ENCODE measurements around the gene GGT6. TPM values are rescaled to one million over a fixed set of nuclear protein-coding genes. Genes with fewer than 3 reads are reported as not detected.

Gene GGT6
- total RNA-seq, 1 donor from 2014 or later: 9.6 TPM

DNA sequence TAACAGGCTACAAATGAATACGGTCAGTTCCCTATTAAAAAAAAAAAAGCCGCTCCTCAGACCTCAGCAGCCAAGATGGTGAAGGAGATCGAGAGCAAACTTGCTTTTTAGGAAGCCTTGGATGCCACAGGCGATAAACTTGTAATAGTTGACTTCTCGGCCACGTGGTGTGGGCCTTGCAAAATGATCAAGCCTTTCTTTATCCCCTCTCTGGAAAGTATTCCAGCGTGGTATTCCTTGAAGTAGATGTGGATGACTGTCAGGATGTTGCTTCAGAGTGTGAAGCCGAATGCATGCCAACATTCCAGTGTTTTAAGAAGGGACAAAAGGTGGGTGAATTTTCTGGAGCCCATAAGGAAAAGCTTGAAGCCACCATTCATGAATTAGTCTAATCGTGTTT is 11.8 kb upstream of the GGT6 start:
- Histone ChIP-seq H3K4me3 (no peak overlapping the region), H3K4me1 (no peaks in the 10 kb centered on the region), H3K27me3 (no peaks in the 10 kb centered on the region), H3K27ac (no peak overlapping the region), H3K9me3 (no peaks in the 10 kb centered on the region), H3K36me3 (no peaks in the 10 kb centered on the region)
- TF ChIP-seq POLR2A (IDR thresholded peaks at IDR 0.05) (no peak), POLR2AphosphoS5 (IDR thresholded peaks at IDR 0.05; ENCODE audit: insufficient read depth in 1 of 2, low read depth in 1 of 2) (no peak)
- TF ChIP-seq, protein P1, sequence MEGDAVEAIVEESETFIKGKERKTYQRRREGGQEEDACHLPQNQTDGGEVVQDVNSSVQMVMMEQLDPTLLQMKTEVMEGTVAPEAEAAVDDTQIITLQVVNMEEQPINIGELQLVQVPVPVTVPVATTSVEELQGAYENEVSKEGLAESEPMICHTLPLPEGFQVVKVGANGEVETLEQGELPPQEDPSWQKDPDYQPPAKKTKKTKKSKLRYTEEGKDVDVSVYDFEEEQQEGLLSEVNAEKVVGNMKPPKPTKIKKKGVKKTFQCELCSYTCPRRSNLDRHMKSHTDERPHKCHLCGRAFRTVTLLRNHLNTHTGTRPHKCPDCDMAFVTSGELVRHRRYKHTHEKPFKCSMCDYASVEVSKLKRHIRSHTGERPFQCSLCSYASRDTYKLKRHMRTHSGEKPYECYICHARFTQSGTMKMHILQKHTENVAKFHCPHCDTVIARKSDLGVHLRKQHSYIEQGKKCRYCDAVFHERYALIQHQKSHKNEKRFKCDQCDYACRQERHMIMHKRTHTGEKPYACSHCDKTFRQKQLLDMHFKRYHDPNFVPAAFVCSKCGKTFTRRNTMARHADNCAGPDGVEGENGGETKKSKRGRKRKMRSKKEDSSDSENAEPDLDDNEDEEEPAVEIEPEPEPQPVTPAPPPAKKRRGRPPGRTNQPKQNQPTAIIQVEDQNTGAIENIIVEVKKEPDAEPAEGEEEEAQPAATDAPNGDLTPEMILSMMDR (IDR thresholded peaks at IDR 0.05): no peak
- intact Hi-C loops (cut with DNase I): no loop called here
- DNase-seq (ENCODE audit: extremely low spot score in 2 of 2): no peak

DNA sequence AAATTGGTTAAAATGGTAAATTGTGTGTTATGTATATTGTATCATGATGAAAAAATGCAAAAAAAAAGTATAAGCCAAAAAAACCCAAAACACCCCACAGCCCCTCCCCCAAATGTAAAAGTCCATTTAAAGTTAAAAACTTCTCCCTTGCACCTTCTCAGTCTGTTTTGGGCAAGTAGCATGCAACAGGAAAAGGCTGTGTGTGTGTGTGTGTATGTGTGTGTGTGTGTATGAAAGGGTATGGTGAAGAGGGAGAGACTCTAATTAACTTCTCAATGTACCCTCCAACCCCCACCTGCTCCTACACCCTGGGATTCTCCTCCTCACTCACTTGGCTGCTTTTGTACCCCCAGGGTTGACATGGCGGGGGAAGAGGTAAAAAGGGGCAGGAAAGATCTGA is 9.2 kb upstream of the GGT6 start:
- H3K4me3 ChIP-seq: no peak overlapping the region
- no peaks in the 10 kb centered on the region for H3K9me3 ChIP-seq
- DNase-seq (ENCODE audit: extremely low spot score in 2 of 2): no peak
- H3K4me1 ChIP-seq: peaks cover 8% of the 10 kb centered on the region
- intact Hi-C loops (cut with DNase I): no loop called here
- no peaks in the 10 kb centered on the region for H3K27me3 ChIP-seq
- no peak for TF ChIP-seq POLR2A (IDR thresholded peaks at IDR 0.05)
- TF ChIP-seq, protein P1 (IDR thresholded peaks at IDR 0.05): no peak
- TF ChIP-seq POLR2AphosphoS5 (IDR thresholded peaks at IDR 0.05; ENCODE audit: insufficient read depth in 1 of 2, low read depth in 1 of 2): no peak
- H3K36me3 ChIP-seq: no peaks in the 10 kb centered on the region
- H3K27ac ChIP-seq: no peak overlapping the region

DNA sequence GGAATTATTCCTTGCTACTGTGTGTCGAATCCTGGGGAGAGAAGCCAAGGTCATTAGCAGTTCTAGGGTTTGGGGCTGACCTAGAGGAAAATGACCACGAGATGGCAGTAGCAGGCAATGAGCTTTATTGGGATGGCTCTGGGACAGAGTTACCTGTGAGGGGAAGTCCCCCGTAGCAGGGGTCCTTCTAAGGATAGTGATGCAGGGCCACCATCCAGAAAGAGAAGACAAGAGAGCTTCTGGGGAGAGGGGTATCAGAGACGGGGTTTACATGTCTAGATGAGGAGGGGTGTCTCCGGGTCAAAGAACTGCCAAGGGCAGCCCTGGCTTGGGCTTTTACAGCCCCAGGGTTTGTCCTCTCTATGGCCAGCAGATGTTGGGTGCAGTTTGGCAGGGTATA is 6.4 kb upstream of the GGT6 start:
- Histone ChIP-seq H3K4me1 (peaks cover 14% of the 10 kb centered on the region), H3K27me3 (no peaks in the 10 kb centered on the region), H3K9me3 (no peaks in the 10 kb centered on the region), H3K36me3 (no peaks in the 10 kb centered on the region), H3K4me3 (no peak overlapping the region), H3K27ac (no peak overlapping the region)
- intact Hi-C loops (cut with DNase I): loop anchor here (2.0 kb wide), 1 partner anchor 60 kb away; no protein-coding TSS in a partner anchor
- TF ChIP-seq POLR2A (IDR thresholded peaks at IDR 0.05) (no peak), POLR2AphosphoS5 (IDR thresholded peaks at IDR 0.05; ENCODE audit: insufficient read depth in 1 of 2, low read depth in 1 of 2) (no peak)
- TF ChIP-seq, protein P1 (IDR thresholded peaks at IDR 0.05): peak; percentile 12 to 67 (median 60)
- DNase-seq (ENCODE audit: extremely low spot score in 2 of 2): no peak

DNA sequence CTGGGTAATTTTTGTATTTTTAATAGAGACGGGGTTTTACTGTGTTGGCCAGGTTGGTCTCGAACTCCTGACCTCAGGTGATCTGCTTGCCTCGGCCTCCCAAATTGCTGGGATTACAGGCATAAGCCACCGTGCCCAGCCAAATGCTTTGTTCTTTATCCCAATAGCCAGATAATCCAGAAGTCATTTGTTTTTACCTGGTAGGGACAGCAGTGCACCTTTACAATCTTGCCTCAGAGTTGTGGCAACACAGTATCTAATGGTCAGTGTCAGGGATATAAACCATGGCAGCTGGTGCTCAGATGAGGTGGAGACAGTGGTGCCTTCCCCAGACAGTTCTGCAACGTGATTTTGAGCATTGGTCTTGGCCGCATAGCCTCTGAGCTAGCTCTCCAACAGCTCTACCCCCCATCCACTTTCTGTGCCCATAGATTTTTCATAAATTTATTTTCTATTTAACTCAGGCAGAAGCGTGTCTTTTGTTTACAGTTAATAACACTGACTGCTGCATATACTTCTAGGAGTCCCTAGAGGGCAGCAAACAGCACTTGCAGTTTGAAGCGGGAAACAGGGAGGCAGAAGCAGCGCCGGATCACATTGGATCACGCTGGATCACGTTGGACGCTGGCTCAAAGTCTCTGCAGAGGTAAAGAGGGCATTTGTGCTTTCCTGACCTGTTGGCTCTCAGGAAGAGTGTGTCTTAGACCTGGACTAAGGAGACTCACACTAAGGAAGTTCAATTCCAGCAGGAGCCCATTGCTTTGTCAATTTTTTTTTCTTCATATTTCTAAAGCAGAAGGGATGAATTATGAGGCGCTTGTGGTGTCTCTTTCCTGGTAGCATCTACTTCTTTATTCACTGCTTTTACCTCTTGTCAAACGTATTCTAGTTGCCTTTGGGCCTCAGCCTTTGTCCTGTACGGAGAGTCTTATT is 5.1 kb upstream of the GGT6 start:
- peaks cover 14% of the 10 kb centered on the region for H3K4me1 ChIP-seq
- TF ChIP-seq, protein P1 (IDR thresholded peaks at IDR 0.05): peak; percentile 38 to 71 (median 62)
- TF ChIP-seq POLR2AphosphoS5 (IDR thresholded peaks at IDR 0.05; ENCODE audit: insufficient read depth in 1 of 2, low read depth in 1 of 2): peak in 1 of 2 donors; percentile 49
- TF ChIP-seq POLR2A (IDR thresholded peaks at IDR 0.05): no peak
- H3K9me3 ChIP-seq: no peaks in the 10 kb centered on the region
- no peak overlapping the region for H3K27ac ChIP-seq
- DNase-seq (ENCODE audit: extremely low spot score in 2 of 2): no peak
- no peak overlapping the region for H3K4me3 ChIP-seq
- no peaks in the 10 kb centered on the region for H3K27me3 ChIP-seq
- no peaks in the 10 kb centered on the region for H3K36me3 ChIP-seq
- intact Hi-C loops (cut with DNase I): loop anchor here (2.0 kb wide), 1 partner anchor 61 kb away; no protein-coding TSS in a partner anchor
